Measurements from ENCODE around the gene RC3H2. TPM values are rescaled to one million over a fixed set of nuclear protein-coding genes. Genes with fewer than 3 reads are reported as not detected.

Gene RC3H2
- total RNA-seq, 1 donor from 2014 or later, result 39.9 TPM

GRCh38 chr9:122808141-122808540, 97.0 kb downstream of the RC3H2 start:
- DNase-seq (ENCODE audit: low spot score), result no peak

GRCh38 chr9:122807271-122807900, 97.8 kb downstream of the RC3H2 start:
- DNase-seq (ENCODE audit: low spot score), result no peak

DNA sequence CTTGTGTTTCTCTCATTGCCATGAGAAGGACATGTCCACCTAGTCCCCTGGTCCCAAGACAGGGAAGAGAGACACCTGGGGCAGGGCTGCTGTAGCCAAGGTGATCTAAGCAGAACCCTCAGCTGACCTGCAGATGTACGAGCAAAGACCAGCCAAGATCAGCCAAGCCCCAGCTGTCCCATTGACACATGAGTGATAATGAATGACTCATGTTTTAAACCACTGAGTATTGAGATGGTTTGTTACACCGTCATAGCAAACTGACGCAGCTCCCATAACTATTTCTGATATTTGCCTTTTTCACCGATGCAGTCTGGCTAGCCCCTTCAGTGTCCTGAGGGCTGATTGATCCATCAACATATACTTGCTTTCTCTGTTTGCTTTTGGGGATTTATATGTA, 98.5 kb downstream of the RC3H2 start:
- DNase-seq (ENCODE audit: low spot score), result no peak

DNA sequence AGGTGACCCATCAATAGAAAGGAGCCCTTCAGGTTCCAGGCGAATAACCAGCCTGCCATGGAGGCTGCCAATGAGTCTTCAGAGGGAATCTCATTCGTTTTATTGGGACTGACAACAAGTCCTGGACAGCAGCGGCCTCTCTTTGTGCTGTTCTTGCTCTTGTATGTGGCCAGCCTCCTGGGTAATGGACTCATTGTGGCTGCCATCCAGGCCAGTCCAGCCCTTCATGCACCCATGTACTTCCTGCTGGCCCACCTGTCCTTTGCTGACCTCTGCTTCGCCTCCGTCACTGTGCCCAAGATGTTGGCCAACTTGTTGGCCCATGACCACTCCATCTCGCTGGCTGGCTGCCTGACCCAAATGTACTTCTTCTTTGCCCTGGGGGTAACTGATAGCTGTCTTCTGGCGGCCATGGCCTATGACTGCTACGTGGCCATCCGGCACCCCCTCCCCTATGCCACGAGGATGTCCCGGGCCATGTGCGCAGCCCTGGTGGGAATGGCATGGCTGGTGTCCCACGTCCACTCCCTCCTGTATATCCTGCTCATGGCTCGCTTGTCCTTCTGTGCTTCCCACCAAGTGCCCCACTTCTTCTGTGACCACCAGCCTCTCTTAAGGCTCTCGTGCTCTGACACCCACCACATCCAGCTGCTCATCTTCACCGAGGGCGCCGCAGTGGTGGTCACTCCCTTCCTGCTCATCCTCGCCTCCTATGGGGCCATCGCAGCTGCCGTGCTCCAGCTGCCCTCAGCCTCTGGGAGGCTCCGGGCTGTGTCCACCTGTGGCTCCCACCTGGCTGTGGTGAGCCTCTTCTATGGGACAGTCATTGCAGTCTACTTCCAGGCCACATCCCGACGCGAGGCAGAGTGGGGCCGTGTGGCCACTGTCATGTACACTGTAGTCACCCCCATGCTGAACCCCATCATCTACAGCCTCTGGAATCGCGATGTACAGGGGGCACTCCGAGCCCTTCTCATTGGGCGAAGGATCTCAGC, 104.8 kb downstream of the RC3H2 start, which contains the start of gene OR1K1:
TSS of gene OR1K1 (plus strand) at position 58 of the 995 bp plus-strand sequence. CDS start at position 58, 0 bp downstream.
- no peak for DNase-seq (ENCODE audit: low spot score)

- no peak for DNase-seq (ENCODE audit: low spot score)
Measured at GRCh38 chr9:122797316-122798063, 107.7 kb downstream of the RC3H2 start.

Other genes with a start within 250 kb of the RC3H2 start
- gene OR1B1, start 247.7 kb downstream of the RC3H2 start, total RNA-seq, result not detected
- gene OR1L1, start 243.6 kb downstream of the RC3H2 start, total RNA-seq, result not detected
- not detected for gene OR1L3, start 230.2 kb downstream of the RC3H2 start, total RNA-seq
- gene OR1L4, start 181.4 kb downstream of the RC3H2 start, total RNA-seq, result not detected
- not detected for gene OR1L6, start 163.1 kb downstream of the RC3H2 start, total RNA-seq
- gene OR5C1, start 116.4 kb downstream of the RC3H2 start, total RNA-seq, result not detected
- gene OR1K1, start 105.2 kb downstream of the RC3H2 start, total RNA-seq, result not detected
- 22.9 TPM for gene PDCL, start 76.8 kb downstream of the RC3H2 start, total RNA-seq
- gene ZBTB6, start 8.0 kb upstream of the RC3H2 start, total RNA-seq, result 7.2 TPM
- gene ZBTB26, start 26.2 kb upstream of the RC3H2 start, total RNA-seq, result 8.4 TPM
- gene RABGAP1, start 35.7 kb upstream of the RC3H2 start, total RNA-seq, result 55.6 TPM
- 1.9 TPM for gene GPR21, start 128.3 kb upstream of the RC3H2 start, total RNA-seq

Data from mucosa of gallbladder (tissue), 1 donor.